GM12875 (cell line): ENCODE results near the gene TMEM269.

Experiments
- H3K4me3 ChIP-seq: one replicate; pipeline ENCODE4 v1.5.1; 2011; ENCODE audit warnings: low read depth, low read length, control low read depth
- TF ChIP-seq, protein P1 (sequence below): IDR thresholded peaks from 2 replicates; pipeline ENCODE4 v1.5.1; 2011; ENCODE audit warnings: low read depth, mild to moderate bottlenecking, control low read depth, inconsistent platforms, low read length, moderate library complexity, borderline replicate concordance; ENCODE audit not compliant: insufficient read depth

Gene TMEM269

GRCh38 chr1:42815941-42816584 is 31.3 kb downstream of the TMEM269 start:
- TF ChIP-seq, protein P1, sequence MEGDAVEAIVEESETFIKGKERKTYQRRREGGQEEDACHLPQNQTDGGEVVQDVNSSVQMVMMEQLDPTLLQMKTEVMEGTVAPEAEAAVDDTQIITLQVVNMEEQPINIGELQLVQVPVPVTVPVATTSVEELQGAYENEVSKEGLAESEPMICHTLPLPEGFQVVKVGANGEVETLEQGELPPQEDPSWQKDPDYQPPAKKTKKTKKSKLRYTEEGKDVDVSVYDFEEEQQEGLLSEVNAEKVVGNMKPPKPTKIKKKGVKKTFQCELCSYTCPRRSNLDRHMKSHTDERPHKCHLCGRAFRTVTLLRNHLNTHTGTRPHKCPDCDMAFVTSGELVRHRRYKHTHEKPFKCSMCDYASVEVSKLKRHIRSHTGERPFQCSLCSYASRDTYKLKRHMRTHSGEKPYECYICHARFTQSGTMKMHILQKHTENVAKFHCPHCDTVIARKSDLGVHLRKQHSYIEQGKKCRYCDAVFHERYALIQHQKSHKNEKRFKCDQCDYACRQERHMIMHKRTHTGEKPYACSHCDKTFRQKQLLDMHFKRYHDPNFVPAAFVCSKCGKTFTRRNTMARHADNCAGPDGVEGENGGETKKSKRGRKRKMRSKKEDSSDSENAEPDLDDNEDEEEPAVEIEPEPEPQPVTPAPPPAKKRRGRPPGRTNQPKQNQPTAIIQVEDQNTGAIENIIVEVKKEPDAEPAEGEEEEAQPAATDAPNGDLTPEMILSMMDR, result no peak
- peak overlapping the region; percentile 94 for H3K4me3 ChIP-seq

- H3K4me3 ChIP-seq, result peak within 1 kb of the TSS; percentile 94
- TF ChIP-seq, protein P1, result no peak
These were observed 32.0 kb downstream of the TMEM269 start, which contains the start of the genes ERMAP and SVBP for GRCh38 chr1:42816585-42817439. ERMAP (plus strand) TSS chr1:42817122; CDS start chr1:42830449, 13,327 bp downstream. SVBP (minus strand) TSS chr1:42817397; CDS start chr1:42816544, 853 bp downstream.

DNA sequence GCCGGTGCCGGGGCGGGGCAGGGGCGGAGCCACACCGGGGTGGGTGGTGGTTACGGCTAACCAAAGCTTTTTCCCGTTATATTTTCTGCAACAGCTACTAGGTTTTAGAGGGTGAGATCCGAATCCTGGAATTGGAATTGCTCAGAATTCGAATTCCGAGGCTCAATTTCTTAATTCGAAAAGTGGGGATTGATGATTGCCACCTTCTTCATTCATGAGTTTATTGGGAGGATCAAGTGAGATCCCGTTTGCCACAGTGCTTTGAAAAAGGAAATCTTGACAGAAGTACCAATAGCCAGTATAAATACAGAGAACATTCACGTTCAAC is 32.6 kb downstream of the TMEM269 start:
- TF ChIP-seq, protein P1, result no peak
- H3K4me3 ChIP-seq, result peak overlapping the region; percentile 94

GRCh38 chr1:42817976-42818375 is 33.2 kb downstream of the TMEM269 start:
- no peak overlapping the region for H3K4me3 ChIP-seq
- TF ChIP-seq, protein P1, result no peak

GRCh38 chr1:42820813-42821212 is 36.0 kb downstream of the TMEM269 start:
- TF ChIP-seq, protein P1, result no peak
- no peak overlapping the region for H3K4me3 ChIP-seq

GRCh38 chr1:42821690-42822089 is 36.9 kb downstream of the TMEM269 start:
- H3K4me3 ChIP-seq, result no peak overlapping the region
- TF ChIP-seq, protein P1, result no peak
